HG02763 (cell line): Measurements from ENCODE around the gene ZBED2.
"Not testable (repeated sequence)": the region's sequence is repeated elsewhere in the genome, so short reads cannot be mapped to it uniquely, and the experiment has no call there.

Source experiments
- ATAC-seq: cut with Tn5 transposase; IDR thresholded peaks from one replicate; pipeline ENCODE4 v1.9.1; 2021; ENCODE audit warnings: mild to moderate bottlenecking, moderate library complexity; ENCODE audit not compliant: unreplicated experiment

ZBED2 gene

GRCh38 chr3:111577798-111578685 lies 17.1 kb downstream of the ZBED2 start:
- ATAC-seq = peak; percentile 93

GRCh38 chr3:111577113-111577512 lies 18.0 kb downstream of the ZBED2 start:
- ATAC-seq = no peak

GRCh38 chr3:111571907-111572460 lies 23.2 kb downstream of the ZBED2 start:
- no peak for ATAC-seq

GRCh38 chr3:111571282-111571681 lies 23.9 kb downstream of the ZBED2 start:
- no peak for ATAC-seq

GRCh38 chr3:111570404-111571030 lies 24.6 kb downstream of the ZBED2 start:
- ATAC-seq = no peak

GRCh38 chr3:111568911-111569310 lies 26.2 kb downstream of the ZBED2 start:
- ATAC-seq = no peak

- ATAC-seq = no peak
These were observed 26.8 kb downstream of the ZBED2 start for GRCh38 chr3:111568355-111568754.

- ATAC-seq = no peak
These were observed 28.3 kb downstream of the ZBED2 start for GRCh38 chr3:111566844-111567243.

GRCh38 chr3:111561902-111562301 lies 33.2 kb downstream of the ZBED2 start:
- not testable (repeated sequence) for ATAC-seq

GRCh38 chr3:111548756-111549155 lies 46.4 kb downstream of the ZBED2 start:
- no peak for ATAC-seq

- peak; percentile 49 for ATAC-seq
These were observed 47.1 kb downstream of the ZBED2 start for GRCh38 chr3:111548092-111548491.

GRCh38 chr3:111547631-111548030 lies 47.5 kb downstream of the ZBED2 start:
- ATAC-seq = peak; percentile 85

GRCh38 chr3:111545349-111545748 lies 49.8 kb downstream of the ZBED2 start:
- ATAC-seq = no peak
